ENCODE data around the gene CCNY.
A peak's percentile ranks its signal among the peaks of the same experiment; 100 is the strongest.

Gene CCNY

DNA sequence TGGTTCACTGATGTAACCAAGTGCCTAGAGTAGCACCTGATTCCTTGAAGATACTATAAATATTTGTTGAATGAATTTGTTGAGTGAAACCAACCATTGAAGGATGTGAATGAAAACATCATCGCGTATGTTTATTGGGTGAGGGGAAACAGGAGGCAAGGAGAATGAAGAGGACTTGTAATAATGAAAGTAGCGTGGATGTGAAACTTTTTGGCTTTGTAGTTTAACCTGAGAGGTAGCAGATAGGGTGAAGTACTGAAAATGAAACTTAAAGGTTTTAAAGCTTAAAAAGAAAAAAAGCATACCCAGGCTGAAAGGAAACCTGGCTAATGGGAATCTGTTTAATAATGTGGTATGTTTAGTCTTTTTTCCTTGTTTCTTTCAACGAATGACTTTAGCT lies 5.2 kb downstream of the CCNY start:
- Histone ChIP-seq H3K9me3 (ENCODE audit: control extremely low read depth in 1 of 5, control insufficient read depth in 4 of 5, insufficient read depth in 2 of 5, low read depth in 1 of 5, low read length in 4 of 5) (no peaks in the 10 kb centered on the region), H3K27me3 (replicated peaks in 2 of 5; ENCODE audit: control insufficient read depth in 4 of 5, insufficient read depth in 5 of 5, low read length in 4 of 5) (no peaks in the 10 kb centered on the region), H3K36me3 (ENCODE audit: control insufficient read depth in 4 of 4, insufficient read depth in 4 of 4, low read length in 3 of 4) (no peaks in the 10 kb centered on the region), H3K4me3 (ENCODE audit: control insufficient read depth in 1 of 7, extremely low read depth in 1 of 7, insufficient read depth in 4 of 7, low read depth in 2 of 7, low read length in 6 of 7) (peak overlapping the region in 1 of 7 experiments; percentile 51), H3K27ac (ENCODE audit: insufficient read depth in 1 of 2, low read depth in 1 of 2, low read length in 2 of 2, poor library complexity in 1 of 2, severe bottlenecking in 2 of 2) (peak overlapping the region in 1 of 2 experiments; percentile 39), H3K4me1 (ENCODE audit: control extremely low read depth in 1 of 4, control insufficient read depth in 4 of 4, insufficient read depth in 4 of 4, low read length in 3 of 4) (peaks cover 13 to 40% (median 31%) of the 10 kb centered on the region in 4 experiments)
- DNase-seq, result peak; percentile 19 to 62 (median 57)
- ChIA-PET CTCF (interaction anchor here (0.8 to 3.4 kb wide), 5 partner anchors 8 to 107 kb away, joined by 3 to 16 read pairs (median 4); no protein-coding TSS in a partner anchor), POLR2A (no interaction called here)
- 43% methylated on average over 3 of the region's 4 CpGs for WGBS (ENCODE audit: insufficient coverage)

DNA sequence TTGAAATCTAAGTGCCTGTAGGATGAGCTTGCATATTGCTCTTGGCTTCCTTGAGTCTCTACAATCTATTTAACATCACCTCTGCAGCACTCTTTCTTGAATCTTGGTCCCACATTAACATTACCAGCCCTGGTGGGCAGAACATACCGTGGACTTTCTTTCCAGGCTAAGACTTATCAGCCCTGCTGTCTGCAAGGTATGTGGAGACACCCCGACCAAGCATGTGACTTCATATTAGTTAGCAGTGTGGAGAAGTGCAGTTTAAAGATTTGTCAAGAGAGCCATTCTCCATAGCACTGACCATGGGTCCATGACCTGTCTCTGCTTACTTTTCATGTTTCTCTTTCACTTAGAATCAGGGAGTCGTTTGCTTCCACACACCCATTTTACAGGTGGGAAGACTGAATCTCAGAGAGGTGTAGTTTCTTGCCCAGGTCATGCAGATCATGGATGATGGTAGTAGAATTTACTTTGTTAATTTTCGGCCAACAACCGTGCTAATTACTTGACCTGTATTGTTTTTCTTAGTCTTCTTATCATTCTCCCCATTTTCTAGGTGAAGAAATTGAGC lies 6.0 kb downstream of the CCNY start:
- H3K9me3 ChIP-seq (ENCODE audit: control extremely low read depth in 1 of 5, control insufficient read depth in 4 of 5, insufficient read depth in 2 of 5, low read depth in 1 of 5, low read length in 4 of 5), result no peaks in the 10 kb centered on the region
- no peak overlapping the region for H3K27ac ChIP-seq (ENCODE audit: insufficient read depth in 1 of 2, low read depth in 1 of 2, low read length in 2 of 2, poor library complexity in 1 of 2, severe bottlenecking in 2 of 2)
- CTCF ChIA-PET, result interaction anchor here (1.3 to 3.4 kb wide), 4 partner anchors 8 to 108 kb away, joined by 3 to 16 read pairs (median 4); no protein-coding TSS in a partner anchor
- peaks cover 13 to 42% (median 29%) of the 10 kb centered on the region in 4 experiments for H3K4me1 ChIP-seq (ENCODE audit: control extremely low read depth in 1 of 4, control insufficient read depth in 4 of 4, insufficient read depth in 4 of 4, low read length in 3 of 4)
- no peaks in the 10 kb centered on the region for H3K36me3 ChIP-seq (ENCODE audit: control insufficient read depth in 4 of 4, insufficient read depth in 4 of 4, low read length in 3 of 4)
- 100% methylated on average over 3 of the region's 5 CpGs for WGBS (ENCODE audit: insufficient coverage)
- POLR2A ChIA-PET, result no interaction called here
- DNase-seq, result no peak
- no peaks in the 10 kb centered on the region for H3K27me3 ChIP-seq (replicated peaks in 2 of 5; ENCODE audit: control insufficient read depth in 4 of 5, insufficient read depth in 5 of 5, low read length in 4 of 5)
- no peak overlapping the region for H3K4me3 ChIP-seq (ENCODE audit: control insufficient read depth in 1 of 7, extremely low read depth in 1 of 7, insufficient read depth in 4 of 7, low read depth in 2 of 7, low read length in 6 of 7)

DNA sequence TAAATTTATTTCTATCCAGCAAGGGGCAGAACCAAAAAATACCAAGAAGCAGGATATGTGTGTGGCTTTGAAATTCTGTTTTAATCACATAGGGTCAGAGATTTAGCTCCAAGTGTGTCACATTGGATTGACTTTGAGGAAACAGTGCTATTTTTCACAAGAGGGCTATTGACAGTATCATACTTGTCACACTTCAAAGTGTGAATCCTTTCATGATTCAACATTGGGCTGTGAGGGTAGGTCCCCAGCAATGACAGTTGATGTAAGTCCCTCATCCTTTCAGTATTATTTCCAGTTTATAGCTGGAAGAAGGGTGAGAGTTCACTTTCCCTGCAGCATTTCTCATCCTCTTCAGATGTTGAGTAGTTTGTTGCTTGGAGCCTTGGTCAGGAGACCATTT lies 7.4 kb downstream of the CCNY start:
- H3K27ac ChIP-seq (ENCODE audit: insufficient read depth in 1 of 2, low read depth in 1 of 2, low read length in 2 of 2, poor library complexity in 1 of 2, severe bottlenecking in 2 of 2), result no peak overlapping the region
- ChIA-PET CTCF (no interaction called here), POLR2A (interaction anchor here (0.5 kb wide), 1 partner anchor 291 kb away, joined by 3 read pairs; no protein-coding TSS in a partner anchor)
- H3K27me3 ChIP-seq (replicated peaks in 2 of 5; ENCODE audit: control insufficient read depth in 4 of 5, insufficient read depth in 5 of 5, low read length in 4 of 5), result no peaks in the 10 kb centered on the region
- DNase-seq, result no peak
- peaks cover 11 to 29% (median 17%) of the 10 kb centered on the region in 4 experiments for H3K4me1 ChIP-seq (ENCODE audit: control extremely low read depth in 1 of 4, control insufficient read depth in 4 of 4, insufficient read depth in 4 of 4, low read length in 3 of 4)
- no peaks in the 10 kb centered on the region for H3K9me3 ChIP-seq (ENCODE audit: control extremely low read depth in 1 of 5, control insufficient read depth in 4 of 5, insufficient read depth in 2 of 5, low read depth in 1 of 5, low read length in 4 of 5)
- H3K36me3 ChIP-seq (ENCODE audit: control insufficient read depth in 4 of 4, insufficient read depth in 4 of 4, low read length in 3 of 4), result no peaks in the 10 kb centered on the region
- no peak overlapping the region for H3K4me3 ChIP-seq (ENCODE audit: control insufficient read depth in 1 of 7, extremely low read depth in 1 of 7, insufficient read depth in 4 of 7, low read depth in 2 of 7, low read length in 6 of 7)

DNA sequence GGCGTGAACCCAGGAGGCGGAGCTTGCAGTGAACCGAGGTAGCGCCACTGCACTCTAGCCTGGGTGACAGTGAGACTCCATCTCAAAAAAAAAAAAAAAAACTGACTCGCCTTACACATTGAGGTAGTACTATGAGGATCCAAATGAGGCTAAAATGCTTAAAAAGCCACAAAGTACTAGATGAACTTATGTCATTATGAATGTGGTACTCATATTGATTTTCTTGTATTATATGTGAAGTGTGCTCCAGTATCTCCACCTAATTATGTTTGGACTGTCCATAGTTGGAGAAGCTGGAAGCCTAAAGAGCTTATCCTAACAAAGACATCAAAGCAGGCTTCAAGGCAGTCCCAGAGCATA lies 9.1 kb downstream of the CCNY start:
- Histone ChIP-seq H3K4me1 (ENCODE audit: control extremely low read depth in 1 of 4, control insufficient read depth in 4 of 4, insufficient read depth in 4 of 4, low read length in 3 of 4) (peaks cover 12 to 35% (median 21%) of the 10 kb centered on the region in 4 experiments), H3K27me3 (replicated peaks in 2 of 5; ENCODE audit: control insufficient read depth in 4 of 5, insufficient read depth in 5 of 5, low read length in 4 of 5) (no peaks in the 10 kb centered on the region), H3K36me3 (ENCODE audit: control insufficient read depth in 4 of 4, insufficient read depth in 4 of 4, low read length in 3 of 4) (peaks cover 0 to 2% (median 0%) of the 10 kb centered on the region in 4 experiments), H3K4me3 (ENCODE audit: control insufficient read depth in 1 of 7, extremely low read depth in 1 of 7, insufficient read depth in 4 of 7, low read depth in 2 of 7, low read length in 6 of 7) (no peak overlapping the region), H3K9me3 (ENCODE audit: control extremely low read depth in 1 of 5, control insufficient read depth in 4 of 5, insufficient read depth in 2 of 5, low read depth in 1 of 5, low read length in 4 of 5) (no peaks in the 10 kb centered on the region), H3K27ac (ENCODE audit: insufficient read depth in 1 of 2, low read depth in 1 of 2, low read length in 2 of 2, poor library complexity in 1 of 2, severe bottlenecking in 2 of 2) (no peak overlapping the region)
- 100% methylated on average over 3 of the region's 5 CpGs for WGBS (ENCODE audit: insufficient coverage)
- no peak for DNase-seq
- POLR2A ChIA-PET, result interaction anchor here (0.6 kb wide), 1 partner anchor 47 kb away, joined by 3 read pairs; no protein-coding TSS in a partner anchor
- CTCF ChIA-PET, result interaction anchor here (1.1 to 2.4 kb wide), 4 partner anchors 10 to 39 kb away, joined by 3 to 9 read pairs (median 4); no protein-coding TSS in a partner anchor

DNA sequence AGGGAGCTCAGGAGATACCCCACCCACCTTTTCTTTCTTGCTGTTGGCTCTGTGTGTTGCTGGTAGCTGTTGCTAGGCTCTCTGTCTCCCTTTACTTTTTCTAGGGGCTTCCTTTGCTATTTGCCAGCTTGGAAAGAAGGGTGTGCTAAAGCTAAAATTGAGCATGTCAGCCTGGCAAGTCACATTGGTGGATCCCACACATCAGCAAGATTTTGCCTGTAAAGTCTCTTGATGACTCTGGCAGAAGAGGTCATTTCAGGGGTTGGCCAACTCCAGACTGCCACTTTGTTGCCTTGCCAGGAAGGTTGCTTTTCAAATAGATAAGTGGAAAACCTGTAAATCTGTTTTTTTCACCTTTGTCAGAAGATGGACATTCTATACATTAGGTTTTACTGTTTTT lies 9.9 kb downstream of the CCNY start:
- ChIA-PET CTCF (interaction anchor here (1.1 to 2.4 kb wide), 5 partner anchors 9 to 226 kb away, joined by 3 to 9 read pairs (median 4); no protein-coding TSS in a partner anchor), POLR2A (no interaction called here)
- H3K36me3 ChIP-seq (ENCODE audit: control insufficient read depth in 4 of 4, insufficient read depth in 4 of 4, low read length in 3 of 4), result peaks cover 0 to 2% (median 0%) of the 10 kb centered on the region in 4 experiments
- no peaks in the 10 kb centered on the region for H3K9me3 ChIP-seq (ENCODE audit: control extremely low read depth in 1 of 5, control insufficient read depth in 4 of 5, insufficient read depth in 2 of 5, low read depth in 1 of 5, low read length in 4 of 5)
- no peak for DNase-seq
- H3K27me3 ChIP-seq (replicated peaks in 2 of 5; ENCODE audit: control insufficient read depth in 4 of 5, insufficient read depth in 5 of 5, low read length in 4 of 5), result no peaks in the 10 kb centered on the region
- H3K4me1 ChIP-seq (ENCODE audit: control extremely low read depth in 1 of 4, control insufficient read depth in 4 of 4, insufficient read depth in 4 of 4, low read length in 3 of 4), result peaks cover 8 to 35% (median 21%) of the 10 kb centered on the region in 4 experiments
- no peak overlapping the region for H3K27ac ChIP-seq (ENCODE audit: insufficient read depth in 1 of 2, low read depth in 1 of 2, low read length in 2 of 2, poor library complexity in 1 of 2, severe bottlenecking in 2 of 2)
- no peak overlapping the region for H3K4me3 ChIP-seq (ENCODE audit: control insufficient read depth in 1 of 7, extremely low read depth in 1 of 7, insufficient read depth in 4 of 7, low read depth in 2 of 7, low read length in 6 of 7)

DNA sequence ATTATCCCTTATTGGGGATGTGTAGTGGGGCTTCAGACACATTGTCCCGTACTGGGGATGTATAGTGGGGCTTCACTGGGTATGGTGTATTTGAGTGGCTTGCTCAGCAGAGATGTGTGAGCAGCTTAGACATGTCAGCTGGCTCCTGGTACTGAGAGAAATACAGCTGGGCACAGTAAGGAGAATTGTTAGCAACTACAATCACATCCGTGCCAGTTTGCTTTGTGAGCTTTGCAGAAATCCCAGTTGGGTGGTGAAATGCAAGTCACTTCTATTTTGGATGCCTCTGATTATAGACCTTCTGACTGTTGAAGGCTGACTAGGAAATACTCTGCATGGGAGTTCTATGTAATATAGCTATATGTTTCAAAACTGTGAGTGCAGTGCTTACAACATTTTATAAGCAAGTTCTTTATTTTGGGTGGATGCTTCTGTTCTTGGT lies 10.8 kb downstream of the CCNY start:
- WGBS (ENCODE audit: insufficient coverage), result 60% methylated on average over 1 of the region's 2 CpGs
- POLR2A ChIA-PET, result no interaction called here
- peaks cover 8 to 32% (median 20%) of the 10 kb centered on the region in 4 experiments for H3K4me1 ChIP-seq (ENCODE audit: control extremely low read depth in 1 of 4, control insufficient read depth in 4 of 4, insufficient read depth in 4 of 4, low read length in 3 of 4)
- CTCF ChIA-PET, result interaction anchor here (1.0 to 2.4 kb wide), 3 partner anchors 8 to 227 kb away, joined by 3 to 9 read pairs (median 6); no protein-coding TSS in a partner anchor
- DNase-seq, result no peak
- H3K27me3 ChIP-seq (replicated peaks in 2 of 5; ENCODE audit: control insufficient read depth in 4 of 5, insufficient read depth in 5 of 5, low read length in 4 of 5), result no peaks in the 10 kb centered on the region
- no peaks in the 10 kb centered on the region for H3K9me3 ChIP-seq (ENCODE audit: control extremely low read depth in 1 of 5, control insufficient read depth in 4 of 5, insufficient read depth in 2 of 5, low read depth in 1 of 5, low read length in 4 of 5)
- no peak overlapping the region for H3K4me3 ChIP-seq (ENCODE audit: control insufficient read depth in 1 of 7, extremely low read depth in 1 of 7, insufficient read depth in 4 of 7, low read depth in 2 of 7, low read length in 6 of 7)
- H3K36me3 ChIP-seq (ENCODE audit: control insufficient read depth in 4 of 4, insufficient read depth in 4 of 4, low read length in 3 of 4), result peaks cover 0 to 2% (median 0%) of the 10 kb centered on the region in 4 experiments
- H3K27ac ChIP-seq (ENCODE audit: insufficient read depth in 1 of 2, low read depth in 1 of 2, low read length in 2 of 2, poor library complexity in 1 of 2, severe bottlenecking in 2 of 2), result no peak overlapping the region

DNA sequence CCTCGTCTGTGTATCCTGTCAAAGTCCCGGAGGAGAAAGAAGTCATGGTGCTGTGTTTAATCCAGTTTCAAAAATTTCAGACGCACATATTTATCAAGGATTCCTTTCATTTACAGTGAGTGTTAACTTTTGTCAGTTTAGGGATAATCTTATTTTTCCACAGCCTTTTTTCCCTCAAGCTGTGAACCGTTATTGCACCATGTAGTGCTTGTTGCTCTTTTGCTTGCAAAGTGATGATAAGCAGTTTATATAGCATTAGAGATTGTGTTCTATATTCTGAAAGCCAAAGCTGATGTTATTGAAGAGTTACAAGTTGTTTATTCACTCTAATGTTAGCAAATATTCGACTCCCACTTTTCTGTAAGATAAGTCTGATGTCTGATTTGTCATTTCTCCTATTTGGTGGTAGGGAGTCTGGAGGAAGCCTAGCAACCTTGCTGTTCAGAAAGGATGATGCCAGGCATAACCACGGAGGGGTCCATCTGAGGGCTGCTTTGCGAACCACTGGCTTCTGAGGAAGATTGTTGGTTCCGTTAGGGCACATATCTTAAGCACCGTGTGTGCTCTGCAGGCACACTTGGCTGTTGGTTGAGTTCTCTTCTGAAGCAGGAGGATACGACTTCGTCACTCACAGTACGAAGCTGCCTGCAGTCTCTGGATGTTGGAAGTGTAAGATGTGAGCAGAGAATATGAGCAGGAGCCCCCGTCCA lies 11.7 kb downstream of the CCNY start:
- Histone ChIP-seq H3K9me3 (ENCODE audit: control extremely low read depth in 1 of 5, control insufficient read depth in 4 of 5, insufficient read depth in 2 of 5, low read depth in 1 of 5, low read length in 4 of 5) (no peaks in the 10 kb centered on the region), H3K27me3 (replicated peaks in 2 of 5; ENCODE audit: control insufficient read depth in 4 of 5, insufficient read depth in 5 of 5, low read length in 4 of 5) (no peaks in the 10 kb centered on the region), H3K27ac (ENCODE audit: insufficient read depth in 1 of 2, low read depth in 1 of 2, low read length in 2 of 2, poor library complexity in 1 of 2, severe bottlenecking in 2 of 2) (no peak overlapping the region), H3K36me3 (ENCODE audit: control insufficient read depth in 4 of 4, insufficient read depth in 4 of 4, low read length in 3 of 4) (peaks cover 0 to 2% (median 0%) of the 10 kb centered on the region in 4 experiments), H3K4me1 (ENCODE audit: control extremely low read depth in 1 of 4, control insufficient read depth in 4 of 4, insufficient read depth in 4 of 4, low read length in 3 of 4) (peaks cover 16 to 39% (median 27%) of the 10 kb centered on the region in 4 experiments), H3K4me3 (ENCODE audit: control insufficient read depth in 1 of 7, extremely low read depth in 1 of 7, insufficient read depth in 4 of 7, low read depth in 2 of 7, low read length in 6 of 7) (no peak overlapping the region)
- WGBS (ENCODE audit: insufficient coverage), result 86% methylated on average over 9 of the region's 13 CpGs
- no peak for DNase-seq
- ChIA-PET POLR2A (no interaction called here), CTCF (interaction anchor here (2.4 kb wide), 1 partner anchor 8 kb away, joined by 9 read pairs; no protein-coding TSS in a partner anchor)

All from common myeloid progenitor, CD34-positive (primary cell).